Measurements from ENCODE around the gene ACTRT2. TPM values are rescaled to one million over a fixed set of nuclear protein-coding genes. Genes with fewer than 3 reads are reported as not detected.

ACTRT2 gene
- total and polyA plus RNA-seq, 7 experiments from 2014 or later: not detected

DNA sequence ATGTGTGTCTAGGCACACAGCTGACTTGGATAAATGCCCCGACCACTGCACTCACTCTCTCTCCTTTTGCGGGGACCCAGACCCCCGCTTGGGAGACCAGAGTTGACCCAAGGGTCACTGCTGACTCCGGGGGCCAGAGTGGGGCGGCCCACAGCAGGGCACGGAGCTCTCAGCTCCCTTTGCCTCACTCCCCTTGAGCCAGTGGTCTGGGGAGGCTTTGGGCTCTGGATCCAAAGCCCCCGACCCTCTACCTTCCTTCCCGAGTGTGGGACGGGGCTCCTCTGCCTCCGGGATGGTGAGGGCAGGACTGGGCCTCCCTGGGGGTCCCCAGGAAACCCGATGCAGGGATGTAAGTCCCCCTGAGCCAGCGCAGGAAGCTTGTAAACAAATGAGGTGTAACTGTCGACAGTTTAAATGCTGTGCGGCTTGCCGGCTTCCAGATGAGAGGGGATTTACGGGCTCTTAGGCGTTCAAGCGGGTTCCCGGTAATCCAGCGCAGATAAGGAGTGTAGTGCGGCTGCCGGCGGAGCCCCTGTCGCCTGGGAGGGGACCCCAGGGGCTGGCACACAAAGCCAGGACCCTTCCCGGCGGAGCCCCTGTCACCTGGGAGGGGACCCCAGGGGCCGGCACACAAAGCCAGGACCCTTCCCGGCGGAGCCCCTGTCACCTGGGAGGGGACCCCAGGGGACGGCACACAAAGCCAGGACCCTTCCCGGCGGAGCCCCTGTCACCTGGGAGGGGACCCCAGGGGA, 7.4 kb downstream of the ACTRT2 start:
- H3K27me3 ChIP-seq (ENCODE audit: control insufficient read depth in 2 of 2, insufficient read depth in 2 of 2, low read length in 2 of 2): no peaks in the 10 kb centered on the region
- no peaks in the 10 kb centered on the region for H3K9me3 ChIP-seq (ENCODE audit: control insufficient read depth in 2 of 3, low read length in 3 of 3)
- intact Hi-C loops (cut with micrococcal nuclease): no loop called here
- no peak for DNase-seq
- no peaks in the 10 kb centered on the region for H3K9me3 Mint-ChIP-seq
- CTCF ChIA-PET: no interaction called here
- H3K4me3 ChIP-seq (ENCODE audit: low read length): no peak overlapping the region
- H3K36me3 ChIP-seq (ENCODE audit: control insufficient read depth in 2 of 3, insufficient read depth in 3 of 3, low read length in 3 of 3): no peaks in the 10 kb centered on the region
- H3K27ac Mint-ChIP-seq: no peak overlapping the region
- H3K27me3 Mint-ChIP-seq: peaks cover 0 to 1% (median 0%) of the 10 kb centered on the region in 5 donors
- H3K4me3 Mint-ChIP-seq: no peak overlapping the region
- no peak overlapping the region for H3K27ac ChIP-seq (ENCODE audit: low read depth, low read length)
- H3K36me3 Mint-ChIP-seq: no peaks in the 10 kb centered on the region
- POLR2A ChIA-PET: interaction anchor here (1.0 kb wide), 1 partner anchor 12 kb away, joined by 3 read pairs; no protein-coding TSS in a partner anchor
- H3K4me1 ChIP-seq (ENCODE audit: control insufficient read depth in 2 of 2, insufficient read depth in 2 of 2, low read length in 2 of 2): peaks cover 0 to 17% of the 10 kb centered on the region in 2 donors
- peaks cover 5 to 17% (median 11%) of the 10 kb centered on the region in 7 donors for H3K4me1 Mint-ChIP-seq
- ATAC-seq: no peak

DNA sequence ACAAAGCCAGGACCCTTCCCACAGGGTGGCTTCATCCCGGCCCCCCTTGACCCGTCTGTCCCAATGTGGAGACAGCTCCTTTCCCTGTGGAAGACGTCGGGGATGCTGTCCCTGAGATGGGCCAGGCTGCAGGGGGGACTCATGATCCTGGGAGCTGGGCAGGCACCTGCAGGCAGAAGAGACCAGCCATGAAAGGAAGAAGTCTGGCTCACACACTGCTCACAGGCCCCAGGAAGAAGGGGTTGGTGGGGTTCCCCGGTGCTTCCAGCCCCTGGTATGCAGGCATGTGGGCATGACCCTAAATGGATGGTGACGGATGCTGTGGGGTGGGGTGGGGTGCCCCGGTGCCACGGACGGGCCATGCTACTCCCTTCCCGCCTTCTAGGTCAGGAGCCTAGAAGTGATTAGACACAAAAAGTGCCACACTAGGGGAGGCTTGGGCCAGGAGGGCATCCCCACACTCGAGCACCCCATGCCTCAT, 8.3 kb downstream of the ACTRT2 start:
- Mint-ChIP-seq H3K27ac (no peak overlapping the region), H3K9me3 (no peaks in the 10 kb centered on the region), H3K4me3 (no peak overlapping the region), H3K36me3 (no peaks in the 10 kb centered on the region), H3K4me1 (peaks cover 5 to 25% (median 19%) of the 10 kb centered on the region in 7 donors), H3K27me3 (peaks cover 0 to 2% (median 0%) of the 10 kb centered on the region in 5 donors)
- no peak overlapping the region for H3K27ac ChIP-seq (ENCODE audit: low read depth, low read length)
- ATAC-seq (no peak), DNase-seq (peak in 1 of 9 donors; percentile 3)
- CTCF ChIA-PET: no interaction called here
- H3K36me3 ChIP-seq (ENCODE audit: control insufficient read depth in 2 of 3, insufficient read depth in 3 of 3, low read length in 3 of 3): no peaks in the 10 kb centered on the region
- intact Hi-C loops (cut with micrococcal nuclease): no loop called here
- no peaks in the 10 kb centered on the region for H3K9me3 ChIP-seq (ENCODE audit: control insufficient read depth in 2 of 3, low read length in 3 of 3)
- POLR2A ChIA-PET: no interaction called here
- H3K4me1 ChIP-seq (ENCODE audit: control insufficient read depth in 2 of 2, insufficient read depth in 2 of 2, low read length in 2 of 2): peaks cover 0 to 26% of the 10 kb centered on the region in 2 donors
- H3K4me3 ChIP-seq (ENCODE audit: low read length): no peak overlapping the region
- H3K27me3 ChIP-seq (ENCODE audit: control insufficient read depth in 2 of 2, insufficient read depth in 2 of 2, low read length in 2 of 2): no peaks in the 10 kb centered on the region

DNA sequence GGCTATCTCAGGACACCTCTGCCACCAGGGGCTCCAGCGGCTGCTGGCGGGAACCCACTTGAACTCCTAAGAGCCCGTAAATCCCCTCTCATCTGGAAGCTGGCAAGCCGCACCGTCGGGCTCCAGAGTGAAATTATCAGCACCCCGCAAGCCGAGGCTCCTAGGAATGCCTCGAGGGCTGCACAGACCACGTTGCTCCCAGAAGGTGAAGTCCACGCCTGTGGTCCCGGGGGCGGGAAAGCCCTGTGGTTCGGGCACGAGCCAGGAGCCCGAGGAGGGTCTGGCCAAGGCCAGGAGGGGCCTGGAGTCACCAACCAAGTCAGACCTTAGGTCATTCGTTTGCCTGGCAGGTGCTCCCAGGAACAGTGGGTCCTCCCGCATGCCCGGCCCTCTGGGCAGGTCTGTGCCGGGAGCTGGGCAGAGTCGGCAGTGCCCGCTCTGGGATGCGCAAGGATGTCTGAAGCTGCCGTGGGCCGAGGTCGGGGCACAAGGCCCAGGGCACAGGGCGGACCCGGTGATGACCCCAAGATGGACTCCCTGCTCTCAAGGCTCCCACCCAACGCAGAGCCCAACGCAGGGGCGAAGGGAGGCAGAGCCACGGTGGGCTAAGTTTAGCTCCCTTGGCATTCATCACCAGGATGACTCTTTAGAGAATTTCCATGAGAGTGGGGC, 8.9 kb downstream of the ACTRT2 start:
- H3K27ac ChIP-seq (ENCODE audit: low read depth, low read length): no peak overlapping the region
- H3K36me3 Mint-ChIP-seq: no peaks in the 10 kb centered on the region
- H3K27me3 Mint-ChIP-seq: peaks cover 0 to 2% (median 0%) of the 10 kb centered on the region in 5 donors
- intact Hi-C loops (cut with micrococcal nuclease): loop anchor here in 1 of 2 donors (10.0 kb wide), 1 partner anchor 615 kb away; the partner anchor contains the start of gene PEX10
- H3K36me3 ChIP-seq (ENCODE audit: control insufficient read depth in 2 of 3, insufficient read depth in 3 of 3, low read length in 3 of 3): no peaks in the 10 kb centered on the region
- H3K4me3 ChIP-seq (ENCODE audit: low read length): no peak overlapping the region
- no peaks in the 10 kb centered on the region for H3K27me3 ChIP-seq (ENCODE audit: control insufficient read depth in 2 of 2, insufficient read depth in 2 of 2, low read length in 2 of 2)
- H3K4me1 Mint-ChIP-seq: peaks cover 5 to 26% (median 21%) of the 10 kb centered on the region in 7 donors
- CTCF ChIA-PET: no interaction called here
- ATAC-seq: no peak
- DNase-seq: peak in 1 of 9 donors; percentile 6
- H3K4me3 Mint-ChIP-seq: no peak overlapping the region
- peaks cover 0 to 26% of the 10 kb centered on the region in 2 donors for H3K4me1 ChIP-seq (ENCODE audit: control insufficient read depth in 2 of 2, insufficient read depth in 2 of 2, low read length in 2 of 2)
- no peaks in the 10 kb centered on the region for H3K9me3 ChIP-seq (ENCODE audit: control insufficient read depth in 2 of 3, low read length in 3 of 3)
- POLR2A ChIA-PET: no interaction called here
- H3K27ac Mint-ChIP-seq: no peak overlapping the region
- no peaks in the 10 kb centered on the region for H3K9me3 Mint-ChIP-seq

DNA sequence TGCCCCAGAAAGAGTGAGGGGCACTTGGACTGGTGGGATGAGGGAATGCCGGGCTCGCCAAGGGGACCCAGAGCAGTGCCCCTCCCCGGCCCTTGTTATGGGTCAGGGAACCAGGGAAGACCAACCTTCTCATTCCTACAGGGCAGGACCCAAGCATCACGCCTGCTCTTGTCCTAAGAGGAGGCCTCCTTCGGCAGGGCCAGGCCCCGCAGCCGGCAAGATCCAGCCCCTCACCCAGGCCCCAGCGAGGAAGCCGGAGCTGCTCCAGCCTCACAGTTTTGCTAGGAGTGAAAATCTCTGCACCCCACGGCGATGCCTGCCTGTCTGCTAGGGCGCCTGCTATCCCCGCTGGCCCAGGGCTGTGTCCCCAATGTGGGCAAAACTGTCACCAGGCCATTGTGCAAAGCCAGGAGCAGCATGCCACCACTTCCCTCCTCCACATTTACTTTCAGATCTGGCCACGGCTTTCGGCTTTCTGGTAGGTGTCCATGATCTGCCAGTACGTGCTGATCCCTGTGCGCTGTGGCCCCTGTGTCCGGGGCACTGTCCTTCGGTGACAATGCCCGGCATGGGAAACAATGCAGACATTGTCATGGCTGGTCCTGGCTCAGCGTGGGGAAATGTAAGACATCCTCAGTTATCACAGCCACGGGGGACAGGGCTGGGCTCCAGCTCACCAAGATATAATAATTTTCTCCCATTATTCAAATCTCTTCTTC, 9.6 kb downstream of the ACTRT2 start:
- Histone ChIP-seq H3K4me1 (ENCODE audit: control insufficient read depth in 2 of 2, insufficient read depth in 2 of 2, low read length in 2 of 2) (peaks cover 0 to 26% of the 10 kb centered on the region in 2 donors), H3K27me3 (ENCODE audit: control insufficient read depth in 2 of 2, insufficient read depth in 2 of 2, low read length in 2 of 2) (no peaks in the 10 kb centered on the region), H3K4me3 (ENCODE audit: low read length) (no peak overlapping the region), H3K36me3 (ENCODE audit: control insufficient read depth in 2 of 3, insufficient read depth in 3 of 3, low read length in 3 of 3) (no peaks in the 10 kb centered on the region), H3K9me3 (ENCODE audit: control insufficient read depth in 2 of 3, low read length in 3 of 3) (no peaks in the 10 kb centered on the region), H3K27ac (ENCODE audit: low read depth, low read length) (no peak overlapping the region)
- Mint-ChIP-seq H3K4me3 (no peak overlapping the region), H3K9me3 (no peaks in the 10 kb centered on the region), H3K27ac (no peak overlapping the region), H3K27me3 (peaks cover 0 to 2% (median 0%) of the 10 kb centered on the region in 5 donors), H3K36me3 (no peaks in the 10 kb centered on the region), H3K4me1 (peaks cover 5 to 32% (median 21%) of the 10 kb centered on the region in 7 donors)
- ChIA-PET CTCF (no interaction called here), POLR2A (no interaction called here)
- ATAC-seq (no peak), DNase-seq (peak in 1 of 9 donors; percentile 2)
- intact Hi-C loops (cut with micrococcal nuclease): loop anchor here in 1 of 2 donors (10.0 kb wide), 1 partner anchor 616 kb away; the partner anchor contains the start of gene PEX10

DNA sequence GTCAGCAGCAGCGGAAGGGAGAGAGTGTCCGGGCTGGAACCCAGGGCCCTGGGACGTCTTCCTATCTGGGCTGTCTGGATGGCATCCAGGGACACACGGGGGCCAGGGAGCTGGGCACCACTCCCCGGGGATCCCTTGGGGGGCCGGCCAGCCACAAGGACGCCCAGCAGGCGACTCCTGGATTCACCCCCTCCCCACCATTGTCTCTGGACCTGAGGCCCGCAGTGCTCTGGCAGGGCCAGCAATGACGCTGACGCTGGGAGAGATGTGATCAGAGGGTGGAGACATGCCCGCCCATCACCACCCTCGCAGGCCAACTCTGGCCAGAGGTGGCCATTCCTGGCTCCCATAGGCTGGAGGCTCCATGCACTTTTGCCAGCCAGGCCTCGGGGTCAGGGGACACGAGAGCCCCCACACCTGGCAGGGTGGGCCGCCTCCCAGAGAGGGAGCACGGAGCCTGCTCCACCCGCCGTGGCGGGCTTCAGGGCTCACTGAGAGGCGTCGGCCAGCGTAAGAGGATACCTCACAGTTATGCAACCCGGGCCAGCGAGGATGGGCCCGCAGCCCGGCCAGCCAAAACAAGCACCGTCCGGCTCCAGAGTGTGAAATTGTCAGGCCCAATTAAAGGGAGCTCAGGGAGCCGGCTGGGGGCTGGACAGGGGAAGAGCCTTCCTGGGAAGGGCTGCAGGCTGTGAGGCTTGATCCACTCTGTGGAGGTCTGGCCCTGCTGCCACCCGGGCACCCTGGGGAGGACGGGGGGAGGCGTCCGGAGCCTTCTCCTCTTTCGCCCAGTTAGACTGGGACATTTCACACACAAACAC, 10.3 kb downstream of the ACTRT2 start:
- H3K9me3 Mint-ChIP-seq: no peaks in the 10 kb centered on the region
- peaks cover 0 to 2% (median 0%) of the 10 kb centered on the region in 5 donors for H3K27me3 Mint-ChIP-seq
- H3K36me3 Mint-ChIP-seq: no peaks in the 10 kb centered on the region
- DNase-seq (peak in 1 of 9 donors; percentile 6), ATAC-seq (no peak)
- H3K27ac ChIP-seq (ENCODE audit: low read depth, low read length): no peak overlapping the region
- H3K9me3 ChIP-seq (ENCODE audit: control insufficient read depth in 2 of 3, low read length in 3 of 3): no peaks in the 10 kb centered on the region
- peak overlapping the region in 2 of 9 donors; percentile 67 to 85 for H3K27ac Mint-ChIP-seq
- intact Hi-C loops (cut with micrococcal nuclease): loop anchor here in 1 of 2 donors (10.0 kb wide), 1 partner anchor 617 kb away; the partner anchor contains the start of gene PEX10
- H3K4me3 Mint-ChIP-seq: peak overlapping the region in 2 of 10 donors; percentile 56 to 59
- peaks cover 5 to 35% (median 21%) of the 10 kb centered on the region in 7 donors for H3K4me1 Mint-ChIP-seq
- H3K36me3 ChIP-seq (ENCODE audit: control insufficient read depth in 2 of 3, insufficient read depth in 3 of 3, low read length in 3 of 3): no peaks in the 10 kb centered on the region
- no peaks in the 10 kb centered on the region for H3K27me3 ChIP-seq (ENCODE audit: control insufficient read depth in 2 of 2, insufficient read depth in 2 of 2, low read length in 2 of 2)
- no peak overlapping the region for H3K4me3 ChIP-seq (ENCODE audit: low read length)
- CTCF ChIA-PET: no interaction called here
- POLR2A ChIA-PET: no interaction called here
- peaks cover 0 to 26% of the 10 kb centered on the region in 2 donors for H3K4me1 ChIP-seq (ENCODE audit: control insufficient read depth in 2 of 2, insufficient read depth in 2 of 2, low read length in 2 of 2)
